GM23338 (cell line): ENCODE data around the gene MAP3K21. TPM values are rescaled to one million over a fixed set of nuclear protein-coding genes. Genes with fewer than 3 reads are reported as not detected.

Experiments
- ATAC-seq: fragments of 200-7000 bp; cut with Tn5 transposase; 3 replicates; pipeline ENCODE4 v1.9.1; 2020
- DNase-seq: peaks from one replicate; pipeline ENCODE4 v3.0.0-alpha.2; 2015; ENCODE audit warnings: low spot score
- H2AFZ ChIP-seq: fragments of 200-600 bp; sonication (generic); 2 replicates; pipeline ENCODE4 v1.8.0; 2016; ENCODE audit warnings: antibody characterized with exemption, mild to moderate bottlenecking, moderate library complexity
- H3F3A ChIP-seq: fragments of 200-600 bp; sonication (generic); replicated peaks from 2 replicates; pipeline ENCODE4 v1.8.0; 2017; ENCODE audit warnings: antibody characterized with exemption, mixed run types, low read depth
- H3K27ac ChIP-seq: fragments of 200-600 bp; sonication (generic); 2 replicates; pipeline ENCODE4 v1.6.1; 2016; ENCODE audit warnings: low read depth
- H3K27me3 ChIP-seq: fragments of 200-600 bp; sonication (generic); 2 replicates; pipeline ENCODE4 v1.8.0; 2016; ENCODE audit warnings: mild to moderate bottlenecking, mixed run types, moderate library complexity; ENCODE audit not compliant: insufficient read depth
- H3K36me3 ChIP-seq: fragments of 200-600 bp; sonication (generic); 2 replicates; pipeline ENCODE4 v1.8.0; 2016; ENCODE audit warnings: mild to moderate bottlenecking; ENCODE audit not compliant: insufficient read depth
- H3K4me1 ChIP-seq: fragments of 200-600 bp; sonication (generic); 2 replicates; pipeline ENCODE4 v1.8.0; 2016; ENCODE audit warnings: mild to moderate bottlenecking, moderate library complexity; ENCODE audit not compliant: insufficient read depth
- H3K4me2 ChIP-seq: fragments of 200-600 bp; sonication (generic); 2 replicates; pipeline ENCODE4 v1.7.1; 2017; ENCODE audit warnings: mixed run types
- H3K4me3 ChIP-seq: fragments of 200-600 bp; sonication (generic); 2 replicates; pipeline ENCODE4 v1.6.1; 2016; ENCODE audit warnings: mixed run types
- H3K79me2 ChIP-seq: fragments of 200-600 bp; sonication (generic); replicated peaks from 2 replicates; pipeline ENCODE4 v1.8.0; 2017; ENCODE audit warnings: mild to moderate bottlenecking; ENCODE audit not compliant: insufficient read depth
- H3K9me2 ChIP-seq: fragments of 200-600 bp; sonication (generic); 2 replicates; pipeline ENCODE4 v1.8.0; 2017; ENCODE audit not compliant: insufficient read depth
- H4K20me1 ChIP-seq: fragments of 200-600 bp; sonication (generic); replicated peaks from 2 replicates; pipeline ENCODE4 v1.8.0; 2017; ENCODE audit warnings: mild to moderate bottlenecking; ENCODE audit not compliant: insufficient read depth
- H3K27ac Mint-ChIP-seq: 2 replicates; pipeline ENCODE4 v1.8.0; 2020; ENCODE audit warnings: inconsistent platforms, mild to moderate bottlenecking, moderate library complexity, mixed read lengths
- H3K27me3 Mint-ChIP-seq: 3 replicates; pipeline ENCODE4 v1.8.0; 2022; ENCODE audit warnings: low read depth, mild to moderate bottlenecking, moderate library complexity, mixed read lengths, inconsistent platforms; ENCODE audit not compliant: insufficient read depth, poor library complexity
- H3K36me3 Mint-ChIP-seq: 3 replicates; pipeline ENCODE4 v1.8.0; 2021; ENCODE audit warnings: low read depth, mild to moderate bottlenecking, inconsistent platforms, moderate library complexity, mixed read lengths
- H3K4me1 Mint-ChIP-seq: 3 replicates; pipeline ENCODE4 v1.8.0; 2020; ENCODE audit warnings: mild to moderate bottlenecking, inconsistent platforms, mixed read lengths
- H3K4me3 Mint-ChIP-seq: 3 replicates; pipeline ENCODE4 v1.8.0; 2021; ENCODE audit warnings: moderate library complexity, mild to moderate bottlenecking, inconsistent platforms, mixed read lengths
- H3K9me3 Mint-ChIP-seq: 3 replicates; pipeline ENCODE4 v1.8.0; 2020; ENCODE audit warnings: moderate library complexity, mild to moderate bottlenecking, inconsistent platforms, mixed read lengths
- CREB1 ChIP-seq: fragments of 250-450 bp; sonication (Bioruptor Pico); IDR thresholded peaks from 2 replicates; pipeline ENCODE4 v1.5.0; 2020; ENCODE audit warnings: low read depth, mild to moderate bottlenecking, moderate library complexity
- EZH2 ChIP-seq: fragments of 200-600 bp; sonication (generic); IDR thresholded peaks from one replicate; pipeline ENCODE4 v1.8.0; 2017; ENCODE audit warnings: antibody characterized with exemption, mild to moderate bottlenecking, low read depth; ENCODE audit not compliant: unreplicated experiment
- EZH2phosphoT487 ChIP-seq: fragments of 200-600 bp; sonication (generic); IDR thresholded peaks from one replicate; pipeline ENCODE4 v1.8.1; 2018; ENCODE audit warnings: antibody characterized with exemption; ENCODE audit not compliant: unreplicated experiment
- NANOG ChIP-seq: IDR thresholded peaks from 2 replicates; pipeline ENCODE4 v1.6.1; 2016; ENCODE audit warnings: antibody characterized with exemption, borderline replicate concordance
- STAT1 ChIP-seq: IDR thresholded peaks from one replicate; pipeline ENCODE4 v1.6.1; 2016; ENCODE audit warnings: antibody characterized with exemption; ENCODE audit not compliant: unreplicated experiment
- ZNF114 ChIP-seq: fragments of 250-450 bp; sonication (Bioruptor Pico); IDR thresholded peaks from 2 replicates; pipeline ENCODE4 v1.5.0; 2020; ENCODE audit warnings: mild to moderate bottlenecking, moderate library complexity
- ZNF331 ChIP-seq: fragments of 250-450 bp; sonication (Bioruptor Pico); IDR thresholded peaks from 2 replicates; pipeline ENCODE4 v1.5.0; 2020; ENCODE audit warnings: low read depth, mild to moderate bottlenecking, moderate library complexity
- polyA plus RNA-seq: library from polyadenylated mRNA; unstranded; fragments of >200 nt; fragmentation: Nextera tagmentation; extraction: Ambion mirVana; gene quantifications from 2 replicates; pipeline ENCODE4 v1.2.1, GENCODE V29; 2016
- total RNA-seq: library from RNA; depleted of rRNA; stranded (reverse); fragments of >200 nt; shearing (Covaris generic); gene quantifications from 2 replicates; pipeline ENCODE4 v1.2.3, GENCODE V29; 2014
- TF ChIP-seq, protein P1 (sequence below): IDR thresholded peaks from one replicate; pipeline ENCODE4 v1.6.1; 2018; ENCODE audit warnings: antibody characterized with exemption; ENCODE audit not compliant: unreplicated experiment
- TF ChIP-seq, protein P2 (sequence below): fragments of 250-450 bp; sonication (Bioruptor Pico); IDR thresholded peaks from 2 replicates; pipeline ENCODE4 v1.5.0; 2020; ENCODE audit warnings: mild to moderate bottlenecking, moderate library complexity

The MAP3K21 gene
- total and polyA plus RNA-seq, 2 experiments from 2014 or later: 11.7 to 40.1 TPM

DNA sequence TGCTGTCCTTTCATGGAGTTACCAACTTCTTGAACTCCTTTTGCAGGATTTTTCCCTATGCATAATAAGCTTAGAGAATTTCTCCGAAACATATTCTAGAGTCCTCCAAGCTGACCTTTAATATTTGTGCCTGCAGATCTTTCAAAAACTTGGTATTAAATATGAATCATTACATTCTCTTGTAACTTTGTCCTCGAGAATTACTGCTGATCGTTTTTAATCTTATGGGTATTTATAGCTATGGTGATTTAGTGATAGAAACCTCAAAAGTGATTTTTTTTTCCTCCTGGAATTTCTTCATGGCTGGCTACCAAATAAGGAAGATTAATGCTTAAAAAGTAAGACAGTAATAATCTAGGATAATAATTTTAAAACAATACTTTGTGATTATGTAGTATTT is 39.1 kb downstream of the MAP3K21 start (continued):
- TF ChIP-seq, protein P1, sequence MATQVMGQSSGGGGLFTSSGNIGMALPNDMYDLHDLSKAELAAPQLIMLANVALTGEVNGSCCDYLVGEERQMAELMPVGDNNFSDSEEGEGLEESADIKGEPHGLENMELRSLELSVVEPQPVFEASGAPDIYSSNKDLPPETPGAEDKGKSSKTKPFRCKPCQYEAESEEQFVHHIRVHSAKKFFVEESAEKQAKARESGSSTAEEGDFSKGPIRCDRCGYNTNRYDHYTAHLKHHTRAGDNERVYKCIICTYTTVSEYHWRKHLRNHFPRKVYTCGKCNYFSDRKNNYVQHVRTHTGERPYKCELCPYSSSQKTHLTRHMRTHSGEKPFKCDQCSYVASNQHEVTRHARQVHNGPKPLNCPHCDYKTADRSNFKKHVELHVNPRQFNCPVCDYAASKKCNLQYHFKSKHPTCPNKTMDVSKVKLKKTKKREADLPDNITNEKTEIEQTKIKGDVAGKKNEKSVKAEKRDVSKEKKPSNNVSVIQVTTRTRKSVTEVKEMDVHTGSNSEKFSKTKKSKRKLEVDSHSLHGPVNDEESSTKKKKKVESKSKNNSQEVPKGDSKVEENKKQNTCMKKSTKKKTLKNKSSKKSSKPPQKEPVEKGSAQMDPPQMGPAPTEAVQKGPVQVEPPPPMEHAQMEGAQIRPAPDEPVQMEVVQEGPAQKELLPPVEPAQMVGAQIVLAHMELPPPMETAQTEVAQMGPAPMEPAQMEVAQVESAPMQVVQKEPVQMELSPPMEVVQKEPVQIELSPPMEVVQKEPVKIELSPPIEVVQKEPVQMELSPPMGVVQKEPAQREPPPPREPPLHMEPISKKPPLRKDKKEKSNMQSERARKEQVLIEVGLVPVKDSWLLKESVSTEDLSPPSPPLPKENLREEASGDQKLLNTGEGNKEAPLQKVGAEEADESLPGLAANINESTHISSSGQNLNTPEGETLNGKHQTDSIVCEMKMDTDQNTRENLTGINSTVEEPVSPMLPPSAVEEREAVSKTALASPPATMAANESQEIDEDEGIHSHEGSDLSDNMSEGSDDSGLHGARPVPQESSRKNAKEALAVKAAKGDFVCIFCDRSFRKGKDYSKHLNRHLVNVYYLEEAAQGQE: no peak
- no peak for TF ChIP-seq EZH2
- no peak for TF ChIP-seq STAT1

DNA sequence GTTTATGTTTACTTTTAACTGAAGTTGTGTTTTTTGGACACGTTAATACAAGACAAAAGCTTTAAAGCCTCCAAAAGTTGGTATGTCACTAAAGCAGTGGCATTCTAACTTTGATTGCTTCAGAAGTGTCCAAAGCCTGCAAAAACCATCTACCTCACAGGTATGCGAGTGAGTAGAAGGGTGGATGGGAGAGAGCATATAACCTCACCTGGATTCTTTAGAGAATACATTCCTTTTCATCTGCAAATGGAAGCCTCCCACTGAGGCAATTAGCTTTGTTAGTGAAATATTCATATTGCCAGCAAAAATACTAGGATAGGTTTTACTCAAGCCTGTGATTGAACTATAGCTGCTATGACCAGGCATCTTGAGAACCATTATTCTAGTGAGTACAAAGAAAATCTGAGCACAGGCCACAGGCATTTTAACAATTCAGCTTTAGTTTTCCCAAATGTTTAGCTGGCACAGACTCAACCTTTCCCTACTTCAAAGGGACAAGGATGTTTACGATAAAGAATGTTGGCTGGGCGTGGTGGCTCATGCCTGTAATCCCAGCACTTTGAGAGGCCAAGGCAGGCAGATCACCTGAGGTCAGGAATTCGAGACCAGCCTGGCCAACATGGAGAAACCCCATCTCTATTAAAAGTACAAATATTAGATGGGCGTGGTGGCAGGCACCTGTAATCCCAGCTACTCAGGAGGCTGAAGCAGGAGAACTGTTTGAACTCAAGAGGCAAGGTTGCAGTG is 39.7 kb downstream of the MAP3K21 start:
- ATAC-seq (peak; percentile 89), DNase-seq (peak; percentile 83)
- Mint-ChIP-seq H3K4me3 (peak overlapping the region; percentile 28; the same call in 1 of the 3 replicates), H3K27me3 (peaks cover 2% of the 10 kb centered on the region), H3K27ac (peak overlapping the region; percentile 88), H3K4me1 (peaks cover 58% of the 10 kb centered on the region), H3K9me3 (no peaks in the 10 kb centered on the region), H3K36me3 (peaks cover 4% of the 10 kb centered on the region; the same call in 2 of the 3 replicates)
- no peaks in the 10 kb centered on the region for H3K27me3 ChIP-seq
- H4K20me1 ChIP-seq: no peaks in the 10 kb centered on the region
- H2AFZ ChIP-seq: no peak overlapping the region
- H3K79me2 ChIP-seq: no peaks in the 10 kb centered on the region
- H3K4me1 ChIP-seq: peaks cover 29% of the 10 kb centered on the region
- peak overlapping the region; percentile 97 for H3K27ac ChIP-seq
- no peaks in the 10 kb centered on the region; the same call in 1 of the 2 replicates for H3F3A ChIP-seq
- no peaks in the 10 kb centered on the region for H3K9me2 ChIP-seq
- peak overlapping the region; percentile 0; the same call in 1 of the 2 replicates for H3K4me3 ChIP-seq
- H3K4me2 ChIP-seq: peak overlapping the region; percentile 31
- no peaks in the 10 kb centered on the region for H3K36me3 ChIP-seq
- no peak for TF ChIP-seq ZNF114 (CRISPR knock-in tag)
- peak; percentile 52; the same call in 1 of the 2 replicates for TF ChIP-seq CREB1 (CRISPR knock-in tag)
- no peak for TF ChIP-seq EZH2phosphoT487
- no peak for TF ChIP-seq STAT1
- TF ChIP-seq, protein P1: no peak
- TF ChIP-seq NANOG: peak; percentile 49; the same call in 1 of the 2 replicates
- TF ChIP-seq ZNF331 (CRISPR knock-in tag): no peak
- TF ChIP-seq, protein P2, sequence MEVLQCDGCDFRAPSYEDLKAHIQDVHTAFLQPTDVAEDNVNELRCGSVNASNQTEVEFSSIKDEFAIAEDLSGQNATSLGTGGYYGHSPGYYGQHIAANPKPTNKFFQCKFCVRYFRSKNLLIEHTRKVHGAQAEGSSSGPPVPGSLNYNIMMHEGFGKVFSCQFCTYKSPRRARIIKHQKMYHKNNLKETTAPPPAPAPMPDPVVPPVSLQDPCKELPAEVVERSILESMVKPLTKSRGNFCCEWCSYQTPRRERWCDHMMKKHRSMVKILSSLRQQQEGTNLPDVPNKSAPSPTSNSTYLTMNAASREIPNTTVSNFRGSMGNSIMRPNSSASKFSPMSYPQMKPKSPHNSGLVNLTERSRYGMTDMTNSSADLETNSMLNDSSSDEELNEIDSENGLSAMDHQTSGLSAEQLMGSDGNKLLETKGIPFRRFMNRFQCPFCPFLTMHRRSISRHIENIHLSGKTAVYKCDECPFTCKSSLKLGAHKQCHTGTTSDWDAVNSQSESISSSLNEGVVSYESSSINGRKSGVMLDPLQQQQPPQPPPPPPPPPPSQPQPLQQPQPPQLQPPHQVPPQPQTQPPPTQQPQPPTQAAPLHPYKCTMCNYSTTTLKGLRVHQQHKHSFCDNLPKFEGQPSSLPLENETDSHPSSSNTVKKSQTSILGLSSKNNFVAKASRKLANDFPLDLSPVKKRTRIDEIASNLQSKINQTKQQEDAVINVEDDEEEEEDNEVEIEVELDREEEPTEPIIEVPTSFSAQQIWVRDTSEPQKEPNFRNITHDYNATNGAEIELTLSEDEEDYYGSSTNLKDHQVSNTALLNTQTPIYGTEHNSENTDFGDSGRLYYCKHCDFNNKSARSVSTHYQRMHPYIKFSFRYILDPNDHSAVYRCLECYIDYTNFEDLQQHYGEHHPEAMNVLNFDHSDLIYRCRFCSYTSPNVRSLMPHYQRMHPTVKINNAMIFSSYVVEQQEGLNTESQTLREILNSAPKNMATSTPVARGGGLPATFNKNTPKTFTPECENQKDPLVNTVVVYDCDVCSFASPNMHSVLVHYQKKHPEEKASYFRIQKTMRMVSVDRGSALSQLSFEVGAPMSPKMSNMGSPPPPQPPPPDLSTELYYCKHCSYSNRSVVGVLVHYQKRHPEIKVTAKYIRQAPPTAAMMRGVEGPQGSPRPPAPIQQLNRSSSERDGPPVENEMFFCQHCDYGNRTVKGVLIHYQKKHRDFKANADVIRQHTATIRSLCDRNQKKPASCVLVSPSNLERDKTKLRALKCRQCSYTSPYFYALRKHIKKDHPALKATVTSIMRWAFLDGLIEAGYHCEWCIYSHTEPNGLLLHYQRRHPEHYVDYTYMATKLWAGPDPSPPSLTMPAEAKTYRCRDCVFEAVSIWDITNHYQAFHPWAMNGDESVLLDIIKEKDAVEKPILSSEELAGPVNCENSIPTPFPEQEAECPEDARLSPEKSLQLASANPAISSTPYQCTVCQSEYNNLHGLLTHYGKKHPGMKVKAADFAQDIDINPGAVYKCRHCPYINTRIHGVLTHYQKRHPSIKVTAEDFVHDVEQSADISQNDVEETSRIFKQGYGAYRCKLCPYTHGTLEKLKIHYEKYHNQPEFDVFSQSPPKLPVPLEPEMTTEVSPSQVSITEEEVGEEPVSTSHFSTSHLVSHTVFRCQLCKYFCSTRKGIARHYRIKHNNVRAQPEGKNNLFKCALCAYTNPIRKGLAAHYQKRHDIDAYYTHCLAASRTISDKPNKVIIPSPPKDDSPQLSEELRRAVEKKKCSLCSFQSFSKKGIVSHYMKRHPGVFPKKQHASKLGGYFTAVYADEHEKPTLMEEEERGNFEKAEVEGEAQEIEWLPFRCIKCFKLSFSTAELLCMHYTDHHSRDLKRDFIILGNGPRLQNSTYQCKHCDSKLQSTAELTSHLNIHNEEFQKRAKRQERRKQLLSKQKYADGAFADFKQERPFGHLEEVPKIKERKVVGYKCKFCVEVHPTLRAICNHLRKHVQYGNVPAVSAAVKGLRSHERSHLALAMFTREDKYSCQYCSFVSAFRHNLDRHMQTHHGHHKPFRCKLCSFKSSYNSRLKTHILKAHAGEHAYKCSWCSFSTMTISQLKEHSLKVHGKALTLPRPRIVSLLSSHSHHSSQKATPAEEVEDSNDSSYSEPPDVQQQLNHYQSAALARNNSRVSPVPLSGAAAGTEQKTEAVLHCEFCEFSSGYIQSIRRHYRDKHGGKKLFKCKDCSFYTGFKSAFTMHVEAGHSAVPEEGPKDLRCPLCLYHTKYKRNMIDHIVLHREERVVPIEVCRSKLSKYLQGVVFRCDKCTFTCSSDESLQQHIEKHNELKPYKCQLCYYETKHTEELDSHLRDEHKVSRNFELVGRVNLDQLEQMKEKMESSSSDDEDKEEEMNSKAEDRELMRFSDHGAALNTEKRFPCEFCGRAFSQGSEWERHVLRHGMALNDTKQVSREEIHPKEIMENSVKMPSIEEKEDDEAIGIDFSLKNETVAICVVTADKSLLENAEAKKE (CRISPR knock-in tag): peak; percentile 68; the same call in 1 of the 2 replicates
